Type B pancreatic cell (in vitro differentiated cells): ENCODE measurements around the gene SBK1. TPM values are rescaled to one million over a fixed set of nuclear protein-coding genes. Genes with fewer than 3 reads are reported as not detected.

ENCODE experiments used
- DNase-seq: peaks from one replicate; pipeline ENCODE4 v3.0.0; 2021; ENCODE audit warnings: mixed read lengths; ENCODE audit not compliant: unreplicated experiment; ENCODE audit errors: extremely low spot score
- H3K27ac Mint-ChIP-seq: 2 replicates; pipeline ENCODE4 v1.8.0; 2021; ENCODE audit warnings: mild to moderate bottlenecking, mixed read lengths
- H3K27me3 Mint-ChIP-seq: 2 replicates; pipeline ENCODE4 v1.8.0; 2021; ENCODE audit warnings: mixed read lengths
- H3K36me3 Mint-ChIP-seq: 2 replicates; pipeline ENCODE4 v1.8.0; 2021; ENCODE audit warnings: mixed read lengths
- H3K4me1 Mint-ChIP-seq: one replicate; pipeline ENCODE4 v1.8.0; 2021; ENCODE audit warnings: mixed read lengths; ENCODE audit not compliant: unreplicated experiment
- H3K4me3 Mint-ChIP-seq: 2 replicates; pipeline ENCODE4 v1.8.0; 2021; ENCODE audit warnings: mild to moderate bottlenecking, mixed read lengths
- H3K9me3 Mint-ChIP-seq: 2 replicates; pipeline ENCODE4 v1.8.0; 2021; ENCODE audit warnings: mixed read lengths
- total RNA-seq: library from RNA; stranded (reverse); gene quantifications from 2 replicates; pipeline ENCODE4 v1.2.1, GENCODE V29; 2021; ENCODE audit warnings: low replicate concordance
- TF ChIP-seq, protein P1 (sequence below): fragments of 200-600 bp; sonication (generic); conservative IDR thresholded peaks from 2 replicates; pipeline ENCODE4 v1.5.0; 2021; ENCODE audit warnings: antibody characterized with exemption, mild to moderate bottlenecking

SBK1 gene
- total RNA-seq, 1 donor from 2014 or later = 31.9 TPM

DNA sequence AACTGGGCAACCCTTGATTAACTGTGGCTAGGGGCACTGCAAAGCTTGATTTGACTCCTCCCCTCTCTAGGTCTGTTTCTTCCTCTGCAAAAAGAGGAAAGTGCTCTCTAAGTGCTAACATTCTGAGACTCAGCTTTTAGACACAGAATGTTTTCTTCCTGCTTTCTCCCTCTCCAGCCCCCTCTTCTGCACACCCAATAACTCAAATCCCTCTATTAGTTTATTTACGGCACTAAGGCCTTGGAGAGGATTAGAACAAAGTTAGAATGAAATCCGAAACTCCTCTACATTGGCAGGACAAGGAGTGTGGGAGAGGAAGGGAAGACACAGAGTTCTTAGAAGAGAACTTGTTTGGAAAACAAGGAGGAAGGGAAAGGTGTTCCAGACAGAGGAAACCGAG, 3.3 kb upstream of the SBK1 start:
- H3K27ac Mint-ChIP-seq = peak overlapping the region; percentile 15
- peak overlapping the region; percentile 63 for H3K4me3 Mint-ChIP-seq
- H3K4me1 Mint-ChIP-seq = peaks cover 14% of the 10 kb centered on the region
- no peaks in the 10 kb centered on the region for H3K27me3 Mint-ChIP-seq
- TF ChIP-seq, protein P1, sequence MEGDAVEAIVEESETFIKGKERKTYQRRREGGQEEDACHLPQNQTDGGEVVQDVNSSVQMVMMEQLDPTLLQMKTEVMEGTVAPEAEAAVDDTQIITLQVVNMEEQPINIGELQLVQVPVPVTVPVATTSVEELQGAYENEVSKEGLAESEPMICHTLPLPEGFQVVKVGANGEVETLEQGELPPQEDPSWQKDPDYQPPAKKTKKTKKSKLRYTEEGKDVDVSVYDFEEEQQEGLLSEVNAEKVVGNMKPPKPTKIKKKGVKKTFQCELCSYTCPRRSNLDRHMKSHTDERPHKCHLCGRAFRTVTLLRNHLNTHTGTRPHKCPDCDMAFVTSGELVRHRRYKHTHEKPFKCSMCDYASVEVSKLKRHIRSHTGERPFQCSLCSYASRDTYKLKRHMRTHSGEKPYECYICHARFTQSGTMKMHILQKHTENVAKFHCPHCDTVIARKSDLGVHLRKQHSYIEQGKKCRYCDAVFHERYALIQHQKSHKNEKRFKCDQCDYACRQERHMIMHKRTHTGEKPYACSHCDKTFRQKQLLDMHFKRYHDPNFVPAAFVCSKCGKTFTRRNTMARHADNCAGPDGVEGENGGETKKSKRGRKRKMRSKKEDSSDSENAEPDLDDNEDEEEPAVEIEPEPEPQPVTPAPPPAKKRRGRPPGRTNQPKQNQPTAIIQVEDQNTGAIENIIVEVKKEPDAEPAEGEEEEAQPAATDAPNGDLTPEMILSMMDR = no peak
- no peak for DNase-seq
- H3K36me3 Mint-ChIP-seq = no peaks in the 10 kb centered on the region
- H3K9me3 Mint-ChIP-seq = no peaks in the 10 kb centered on the region

DNA sequence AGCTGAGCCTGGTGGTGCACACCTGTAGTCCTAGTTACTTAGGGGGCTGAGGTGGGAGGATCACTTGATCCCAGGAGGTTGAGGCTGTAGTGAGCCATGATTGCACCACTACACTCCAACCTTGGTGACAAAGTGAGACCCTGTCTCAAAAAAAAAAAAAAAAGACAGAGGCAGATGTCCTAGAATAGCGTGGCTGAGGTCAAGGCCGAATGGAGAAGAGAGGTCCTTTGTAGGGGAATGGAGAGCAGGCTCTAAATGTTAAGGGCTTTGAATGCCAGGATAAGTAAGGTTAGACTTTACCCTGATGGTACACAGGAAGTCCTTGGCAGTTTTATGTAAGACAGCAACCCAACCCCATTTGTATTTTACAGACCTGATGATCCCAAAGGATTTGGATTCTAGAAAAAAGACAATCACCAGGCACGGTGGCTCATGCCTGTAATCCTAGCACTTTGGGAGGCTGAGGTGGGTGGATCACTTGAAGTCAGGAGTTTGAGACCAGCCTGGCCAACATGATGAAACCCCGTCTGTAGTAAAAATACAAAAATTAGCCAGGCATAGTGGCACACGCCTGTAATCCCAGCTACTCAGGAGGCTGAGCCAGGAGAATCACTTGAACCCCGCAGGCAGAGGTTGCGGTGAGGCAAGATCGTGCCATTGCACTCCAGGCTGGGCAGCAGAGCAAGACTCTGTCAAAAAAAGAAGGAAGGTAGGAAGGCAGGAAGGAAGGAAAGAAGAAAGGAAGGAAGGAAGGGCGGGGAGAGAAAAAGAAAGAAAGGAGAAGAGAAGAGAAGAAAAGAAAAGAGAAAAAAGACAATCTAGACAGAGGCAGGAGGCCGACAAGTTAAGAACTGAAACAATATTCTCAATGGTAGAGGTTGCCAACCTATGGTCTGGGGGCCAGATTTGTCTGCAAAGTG, 2.1 kb upstream of the SBK1 start:
- H3K27me3 Mint-ChIP-seq = no peaks in the 10 kb centered on the region
- H3K9me3 Mint-ChIP-seq = no peaks in the 10 kb centered on the region
- TF ChIP-seq, protein P1 = no peak
- H3K4me3 Mint-ChIP-seq = peak overlapping the region; percentile 82
- peaks cover 16% of the 10 kb centered on the region for H3K4me1 Mint-ChIP-seq
- DNase-seq = no peak
- H3K27ac Mint-ChIP-seq = no peak overlapping the region
- no peaks in the 10 kb centered on the region for H3K36me3 Mint-ChIP-seq

GRCh38 chr16:28290859-28291254, 1.5 kb upstream of the SBK1 start:
- Mint-ChIP-seq H3K4me1 (peaks cover 19% of the 10 kb centered on the region), H3K4me3 (peak overlapping the region; percentile 82), H3K27ac (peak overlapping the region; percentile 66), H3K9me3 (no peaks in the 10 kb centered on the region), H3K27me3 (no peaks in the 10 kb centered on the region), H3K36me3 (no peaks in the 10 kb centered on the region)
- no peak for DNase-seq
- TF ChIP-seq, protein P1 = no peak

- H3K27ac Mint-ChIP-seq = peak overlapping the region; percentile 63
- H3K27me3 Mint-ChIP-seq = no peaks in the 10 kb centered on the region
- H3K4me1 Mint-ChIP-seq = peaks cover 19% of the 10 kb centered on the region
- DNase-seq = no peak
- H3K9me3 Mint-ChIP-seq = no peaks in the 10 kb centered on the region
- peak overlapping the region; percentile 91 for H3K4me3 Mint-ChIP-seq
- TF ChIP-seq, protein P1 = no peak
- no peaks in the 10 kb centered on the region for H3K36me3 Mint-ChIP-seq
These were observed 641 bp downstream of the SBK1 start for GRCh38 chr16:28292731-28293600.

DNA sequence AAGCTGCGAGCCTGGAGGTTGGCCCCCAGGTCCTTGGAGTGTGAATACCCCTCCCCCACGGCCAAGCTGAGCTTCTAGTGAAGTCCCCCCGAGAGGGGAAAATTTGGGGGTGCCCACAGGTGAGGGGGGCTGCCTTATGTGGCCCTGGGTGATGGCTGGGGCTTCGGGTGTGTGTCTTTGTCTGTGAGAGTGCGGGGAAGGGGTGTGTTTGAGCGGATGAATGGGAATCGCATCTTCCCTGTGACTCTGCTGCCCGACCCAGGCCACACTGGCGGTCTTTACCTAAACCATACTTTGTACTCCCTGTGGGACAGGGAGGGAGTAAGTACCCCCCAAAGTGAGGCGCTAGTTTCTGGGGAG, 1.3 kb downstream of the SBK1 start:
- H3K36me3 Mint-ChIP-seq = no peaks in the 10 kb centered on the region
- no peaks in the 10 kb centered on the region for H3K9me3 Mint-ChIP-seq
- H3K27ac Mint-ChIP-seq = peak overlapping the region; percentile 63
- TF ChIP-seq, protein P1 = no peak
- DNase-seq = no peak
- no peaks in the 10 kb centered on the region for H3K27me3 Mint-ChIP-seq
- peaks cover 25% of the 10 kb centered on the region for H3K4me1 Mint-ChIP-seq
- peak overlapping the region; percentile 88 for H3K4me3 Mint-ChIP-seq
